Measurements from ENCODE around the gene LY6G6C. TPM values are rescaled to one million over a fixed set of nuclear protein-coding genes. Genes with fewer than 3 reads are reported as not detected.
A peak's percentile ranks its signal among the peaks of the same experiment; 100 is the strongest.

LY6G6C gene
- total RNA-seq, result under 1 TPM in 1 of 6 donors, not detected in 5; 0.23 TPM

GRCh38 chr6:31721351-31722020 lies at the start of gene LY6G6C:
Gene LY6G6C (minus strand): TSS chr6:31721746. CDS start chr6:31721679, 67 bp downstream.
- TF ChIP-seq EP300 (IDR thresholded peaks at IDR 0.05) (no peak), POLR2AphosphoS5 (IDR thresholded peaks at IDR 0.05) (no peak), CTCF (IDR thresholded peaks at IDR 0.05) (no peak), POLR2A (IDR thresholded peaks at IDR 0.05) (no peak)
- WGBS, 2 donors, result 87 to 90% methylated on average over 4 of the region's 4 CpGs
- Histone ChIP-seq H3K4me1 (peaks cover 8 to 19% (median 11%) of the 10 kb centered on the region in 4 donors), H3K36me3 (peaks cover 0 to 7% (median 0%) of the 10 kb centered on the region in 4 donors), H3K9me3 (no peaks in the 10 kb centered on the region), H3K4me3 (no peak within 1 kb of the TSS), H3K27ac (no peak within 1 kb of the TSS), H3K27me3 (no peaks in the 10 kb centered on the region)
- DNase-seq (no peak), ATAC-seq (ENCODE audit: low FRiP score in 2 of 2) (no peak)

- no peak overlapping the region for H3K4me3 ChIP-seq
- no peaks in the 10 kb centered on the region for H3K9me3 ChIP-seq
- no peak overlapping the region for H3K27ac ChIP-seq
- DNase-seq, result no peak
- WGBS, 2 donors, result 73 to 88% methylated on average over 2 of the region's 2 CpGs
- no peaks in the 10 kb centered on the region for H3K36me3 ChIP-seq
- H3K4me1 ChIP-seq, result peaks cover 0 to 6% (median 4%) of the 10 kb centered on the region in 4 donors
- no peak for TF ChIP-seq EP300 (IDR thresholded peaks at IDR 0.05)
- TF ChIP-seq POLR2AphosphoS5 (IDR thresholded peaks at IDR 0.05), result no peak
- no peak for TF ChIP-seq CTCF (IDR thresholded peaks at IDR 0.05)
- no peak for TF ChIP-seq POLR2A (IDR thresholded peaks at IDR 0.05)
- no peak for ATAC-seq (ENCODE audit: low FRiP score in 2 of 2)
- H3K27me3 ChIP-seq, result no peaks in the 10 kb centered on the region
These were observed 49.3 kb upstream of the LY6G6C start for GRCh38 chr6:31770860-31771259.

- DNase-seq, result peak in 1 of 2 donors; percentile 90
- H3K36me3 ChIP-seq, result no peaks in the 10 kb centered on the region
- no peak overlapping the region for H3K4me3 ChIP-seq
- TF ChIP-seq POLR2A (IDR thresholded peaks at IDR 0.05) (no peak), EP300 (IDR thresholded peaks at IDR 0.05) (no peak), CTCF (IDR thresholded peaks at IDR 0.05) (peak; percentile 78 to 91 (median 86)), POLR2AphosphoS5 (IDR thresholded peaks at IDR 0.05) (no peak)
- ATAC-seq (ENCODE audit: low FRiP score in 2 of 2), result peak; percentile 83 to 88
- H3K27me3 ChIP-seq, result no peaks in the 10 kb centered on the region
- no peak overlapping the region for H3K27ac ChIP-seq
- no peaks in the 10 kb centered on the region for H3K9me3 ChIP-seq
- 52% methylated on average over 12 of the region's 12 CpGs for WGBS, 2 donors
- peaks cover 0 to 6% (median 4%) of the 10 kb centered on the region in 4 donors for H3K4me1 ChIP-seq
These were observed 48.3 kb upstream of the LY6G6C start for GRCh38 chr6:31769684-31770371.

- peak in 1 of 2 donors; percentile 50 for ATAC-seq (ENCODE audit: low FRiP score in 2 of 2)
- H3K27ac ChIP-seq, result peak overlapping the region in 1 of 4 donors; percentile 60
- no peaks in the 10 kb centered on the region for H3K36me3 ChIP-seq
- 79 to 83% methylated on average over 18 of the region's 18 CpGs for WGBS, 2 donors
- H3K4me3 ChIP-seq, result no peak overlapping the region
- no peaks in the 10 kb centered on the region for H3K9me3 ChIP-seq
- H3K4me1 ChIP-seq, result peaks cover 2 to 6% (median 4%) of the 10 kb centered on the region in 4 donors
- DNase-seq, result no peak
- TF ChIP-seq POLR2A (IDR thresholded peaks at IDR 0.05), result no peak
- TF ChIP-seq POLR2AphosphoS5 (IDR thresholded peaks at IDR 0.05), result no peak
- no peak for TF ChIP-seq CTCF (IDR thresholded peaks at IDR 0.05)
- H3K27me3 ChIP-seq, result no peaks in the 10 kb centered on the region
These were observed 47.1 kb upstream of the LY6G6C start for GRCh38 chr6:31768363-31769257.

All from upper lobe of left lung (tissue), 6 donors.